KMS-11 (cell line): ENCODE results near the gene TFDP2.

Experiments used
- H2AFZ ChIP-seq: fragments of 200-600 bp; sonication (generic); 2 replicates; pipeline ENCODE4 v1.6.1; 2016; ENCODE audit warnings: antibody characterized with exemption, mixed run types, low read depth
- H3K27ac ChIP-seq: fragments of 200-600 bp; sonication (generic); 2 replicates; pipeline ENCODE4 v1.6.1; 2016; ENCODE audit warnings: mild to moderate bottlenecking, mixed run types
- H3K27me3 ChIP-seq: fragments of 200-600 bp; sonication (generic); 2 replicates; pipeline ENCODE4 v1.6.1; 2017; ENCODE audit warnings: mild to moderate bottlenecking, low read depth, mixed run types, moderate library complexity; ENCODE audit not compliant: insufficient read depth
- H3K36me3 ChIP-seq: fragments of 200-600 bp; sonication (generic); 2 replicates; pipeline ENCODE4 v1.6.1; 2017; ENCODE audit warnings: mild to moderate bottlenecking, mixed run types; ENCODE audit not compliant: insufficient read depth
- H3K4me1 ChIP-seq: fragments of 200-600 bp; sonication (generic); 2 replicates; pipeline ENCODE4 v1.6.1; 2016; ENCODE audit warnings: mild to moderate bottlenecking, low read depth, mixed run types; ENCODE audit not compliant: poor library complexity, severe bottlenecking
- H3K4me2 ChIP-seq: fragments of 200-600 bp; sonication (generic); 2 replicates; pipeline ENCODE4 v1.7.0; 2016; ENCODE audit warnings: mild to moderate bottlenecking, mixed run types
- H3K4me3 ChIP-seq: fragments of 200-600 bp; sonication (generic); IDR thresholded peaks from 2 replicates; pipeline ENCODE4 v1.6.1; 2017; ENCODE audit warnings: low read depth, low read length, mixed read lengths; ENCODE audit not compliant: insufficient read depth
- H3K79me2 ChIP-seq: fragments of 200-600 bp; sonication (generic); 2 replicates; pipeline ENCODE4 v1.6.1; 2016; ENCODE audit warnings: low read depth, mixed run types; ENCODE audit not compliant: insufficient read depth
- H3K9ac ChIP-seq: fragments of 200-600 bp; sonication (generic); 2 replicates; pipeline ENCODE4 v1.6.1; 2016; ENCODE audit warnings: mild to moderate bottlenecking, mixed run types
- H4K20me1 ChIP-seq: fragments of 200-600 bp; sonication (generic); 2 replicates; pipeline ENCODE4 v1.6.1; 2016; ENCODE audit warnings: mild to moderate bottlenecking, mixed run types; ENCODE audit not compliant: insufficient read depth
- CTCF ChIP-seq: fragments of 200-600 bp; sonication (generic); conservative IDR thresholded peaks from 2 replicates; pipeline ENCODE4 v1.6.1; 2017; ENCODE audit warnings: low read depth, mild to moderate bottlenecking, antibody characterized with exemption, low read length, moderate library complexity, mixed read lengths

The TFDP2 gene

DNA sequence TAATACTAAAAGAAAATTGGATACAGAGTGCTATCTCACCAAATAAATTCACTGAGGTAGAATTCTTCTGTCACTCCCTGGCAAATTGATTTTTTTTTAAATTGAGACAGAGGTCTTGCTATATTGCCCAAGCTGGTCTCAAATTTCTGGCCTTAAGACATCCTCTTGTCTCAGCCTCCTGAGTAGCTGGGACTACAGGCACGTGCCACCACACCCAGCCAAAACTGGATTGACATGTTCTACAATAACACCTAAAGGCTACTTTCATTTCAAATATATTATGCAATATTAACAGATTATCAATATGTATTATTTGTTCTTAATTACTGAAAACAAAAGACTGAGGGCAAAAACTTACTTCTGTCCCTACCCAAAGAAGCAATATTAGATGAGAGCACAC lies 36.7 kb downstream of the TFDP2 start:
- Histone ChIP-seq H3K9ac (no peak overlapping the region), H3K4me1 (peaks cover 26% of the 10 kb centered on the region), H4K20me1 (no peaks in the 10 kb centered on the region), H3K36me3 (no peaks in the 10 kb centered on the region), H3K27me3 (no peaks in the 10 kb centered on the region), H3K27ac (no peak overlapping the region), H3K4me3 (no peak overlapping the region), H3K79me2 (no peaks in the 10 kb centered on the region), H3K4me2 (no peak overlapping the region), H2AFZ (no peak overlapping the region)
- no peak for TF ChIP-seq CTCF

DNA sequence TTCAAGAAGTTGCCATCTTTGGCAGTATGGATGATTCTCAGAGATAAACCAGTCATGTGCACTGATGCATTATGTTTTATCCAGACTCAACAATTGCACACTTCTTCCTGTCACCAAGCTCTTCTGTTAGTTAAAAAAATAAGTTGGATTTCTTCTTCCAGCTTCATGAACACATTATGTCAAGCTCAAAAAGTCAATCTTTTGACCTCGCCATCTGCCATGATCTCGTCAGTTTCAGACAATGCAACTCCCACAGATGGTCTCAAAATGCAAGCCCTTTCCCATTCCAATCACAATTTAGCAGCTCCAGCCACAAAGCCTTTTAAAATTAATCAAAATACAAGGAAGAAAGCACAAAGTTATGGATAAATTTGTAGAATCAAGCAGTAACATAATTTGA lies 42.8 kb downstream of the TFDP2 start:
- H4K20me1 ChIP-seq, result no peaks in the 10 kb centered on the region
- H3K4me2 ChIP-seq, result no peak overlapping the region
- no peak overlapping the region for H3K9ac ChIP-seq
- TF ChIP-seq CTCF, result no peak
- no peak overlapping the region for H2AFZ ChIP-seq
- H3K36me3 ChIP-seq, result no peaks in the 10 kb centered on the region
- H3K79me2 ChIP-seq, result no peaks in the 10 kb centered on the region
- H3K4me1 ChIP-seq, result peaks cover 7% of the 10 kb centered on the region
- no peak overlapping the region for H3K4me3 ChIP-seq
- no peaks in the 10 kb centered on the region for H3K27me3 ChIP-seq
- H3K27ac ChIP-seq, result no peak overlapping the region

DNA sequence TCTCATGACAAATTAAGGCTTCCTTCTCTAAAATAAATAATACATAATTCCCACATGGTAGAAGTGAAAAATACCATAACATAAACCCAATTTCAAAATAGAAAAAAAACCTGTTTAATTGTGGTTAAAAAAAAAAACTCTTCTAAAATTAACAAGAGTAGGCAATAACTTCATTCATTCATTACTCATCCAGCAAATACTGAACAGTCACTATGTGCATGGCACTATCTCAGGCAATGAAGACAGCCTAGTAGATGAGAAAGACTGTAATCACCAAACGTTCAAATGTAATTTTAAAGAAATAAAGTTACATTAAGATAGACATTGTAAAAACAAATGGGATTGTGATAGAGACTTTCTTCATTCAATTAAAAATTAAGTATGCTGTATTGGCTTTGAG lies 43.4 kb downstream of the TFDP2 start:
- Histone ChIP-seq H3K27ac (no peak overlapping the region), H3K4me1 (peaks cover 7% of the 10 kb centered on the region), H3K27me3 (no peaks in the 10 kb centered on the region), H3K4me3 (no peak overlapping the region), H3K9ac (no peak overlapping the region), H3K79me2 (no peaks in the 10 kb centered on the region), H4K20me1 (no peaks in the 10 kb centered on the region), H3K36me3 (no peaks in the 10 kb centered on the region), H3K4me2 (no peak overlapping the region), H2AFZ (no peak overlapping the region)
- no peak for TF ChIP-seq CTCF

GRCh38 chr3:142104763-142105162 lies 44.6 kb downstream of the TFDP2 start:
- H3K4me3 ChIP-seq, result no peak overlapping the region
- no peak overlapping the region for H3K9ac ChIP-seq
- H3K36me3 ChIP-seq, result no peaks in the 10 kb centered on the region
- H3K4me2 ChIP-seq, result no peak overlapping the region
- H2AFZ ChIP-seq, result no peak overlapping the region
- H3K27ac ChIP-seq, result no peak overlapping the region
- no peaks in the 10 kb centered on the region for H4K20me1 ChIP-seq
- no peaks in the 10 kb centered on the region for H3K79me2 ChIP-seq
- H3K4me1 ChIP-seq, result peaks cover 7% of the 10 kb centered on the region
- H3K27me3 ChIP-seq, result no peaks in the 10 kb centered on the region
- TF ChIP-seq CTCF, result no peak

GRCh38 chr3:142098964-142099363 lies 50.4 kb downstream of the TFDP2 start:
- H3K4me2 ChIP-seq, result no peak overlapping the region
- no peak overlapping the region for H3K27ac ChIP-seq
- no peaks in the 10 kb centered on the region for H3K79me2 ChIP-seq

More at GRCh38 chr3:142098964-142099363, 50.4 kb downstream of the TFDP2 start:
- H2AFZ ChIP-seq, result no peak overlapping the region
- TF ChIP-seq CTCF, result no peak
- no peaks in the 10 kb centered on the region for H4K20me1 ChIP-seq
- no peaks in the 10 kb centered on the region for H3K27me3 ChIP-seq
- no peak overlapping the region for H3K9ac ChIP-seq
- H3K4me1 ChIP-seq, result peaks cover 49% of the 10 kb centered on the region
- no peaks in the 10 kb centered on the region for H3K36me3 ChIP-seq
- H3K4me3 ChIP-seq, result no peak overlapping the region
